K562 (cell line): ENCODE results near the gene MRPL19.

Experiments
- MXD1 ChIP-seq: fragments of 250-450 bp; sonication (Bioruptor Pico); IDR thresholded peaks from 2 replicates; pipeline ENCODE4 v1.8.0; 2021; ENCODE audit warnings: borderline replicate concordance, mild to moderate bottlenecking, moderate library complexity; ENCODE audit not compliant: poor library complexity, severe bottlenecking
- POLR2A ChIP-seq: fragments of 450-650 bp; conservative IDR thresholded peaks from 2 replicates; pipeline ENCODE4 v1.6.1; 2016

GRCh38 chr2:75729861-75730260, 83.3 kb downstream of the MRPL19 start:
- TF ChIP-seq POLR2A, result no peak
- TF ChIP-seq MXD1 (CRISPR knock-in tag), result no peak
